ENCODE results near the gene RASIP1. TPM values are rescaled to one million over a fixed set of nuclear protein-coding genes. Genes with fewer than 3 reads are reported as not detected.

RASIP1 gene
- total RNA-seq, 2 experiments from 2014 or later = not detected

GRCh38 chr19:48735031-48735615, 5.3 kb downstream of the RASIP1 start:
- H3K27ac Mint-ChIP-seq = no peak overlapping the region
- POLR2A ChIA-PET = interaction anchor here (0.7 kb wide), 2 partner anchors 61 to 994 kb away, joined by 3 read pairs; no protein-coding TSS in a partner anchor
- ATAC-seq (ENCODE audit: low read depth) (no peak), DNase-seq (no peak)
- H3K36me3 Mint-ChIP-seq = peaks cover 2% of the 10 kb centered on the region
- peaks cover 9% of the 10 kb centered on the region for H3K4me1 Mint-ChIP-seq
- no peaks in the 10 kb centered on the region for H3K9me3 Mint-ChIP-seq
- H3K4me3 Mint-ChIP-seq = no peak overlapping the region
- H3K27me3 Mint-ChIP-seq = peaks cover 8% of the 10 kb centered on the region

GRCh38 chr19:48734625-48735024, 5.8 kb downstream of the RASIP1 start:
- H3K4me1 Mint-ChIP-seq = peaks cover 7% of the 10 kb centered on the region
- DNase-seq (no peak), ATAC-seq (ENCODE audit: low read depth) (no peak)
- peaks cover 4% of the 10 kb centered on the region for H3K27me3 Mint-ChIP-seq
- peaks cover 2% of the 10 kb centered on the region for H3K36me3 Mint-ChIP-seq
- H3K9me3 Mint-ChIP-seq = no peaks in the 10 kb centered on the region
- H3K27ac Mint-ChIP-seq = no peak overlapping the region
- POLR2A ChIA-PET = interaction anchor here (0.7 kb wide), 1 partner anchor 60 kb away, joined by 3 read pairs; no protein-coding TSS in a partner anchor
- no peak overlapping the region for H3K4me3 Mint-ChIP-seq

- Mint-ChIP-seq H3K36me3 (peaks cover 11% of the 10 kb centered on the region), H3K27ac (no peak overlapping the region), H3K4me3 (no peak overlapping the region), H3K27me3 (peaks cover 4% of the 10 kb centered on the region), H3K4me1 (peaks cover 4% of the 10 kb centered on the region), H3K9me3 (peaks cover 6% of the 10 kb centered on the region)
- POLR2A ChIA-PET = interaction anchor here (0.7 kb wide), 1 partner anchor 130 kb away, joined by 3 read pairs; no protein-coding TSS in a partner anchor
- DNase-seq (no peak), ATAC-seq (ENCODE audit: low read depth) (no peak)
Observed at GRCh38 chr19:48731452-48731851, 9.0 kb downstream of the RASIP1 start.

DNA sequence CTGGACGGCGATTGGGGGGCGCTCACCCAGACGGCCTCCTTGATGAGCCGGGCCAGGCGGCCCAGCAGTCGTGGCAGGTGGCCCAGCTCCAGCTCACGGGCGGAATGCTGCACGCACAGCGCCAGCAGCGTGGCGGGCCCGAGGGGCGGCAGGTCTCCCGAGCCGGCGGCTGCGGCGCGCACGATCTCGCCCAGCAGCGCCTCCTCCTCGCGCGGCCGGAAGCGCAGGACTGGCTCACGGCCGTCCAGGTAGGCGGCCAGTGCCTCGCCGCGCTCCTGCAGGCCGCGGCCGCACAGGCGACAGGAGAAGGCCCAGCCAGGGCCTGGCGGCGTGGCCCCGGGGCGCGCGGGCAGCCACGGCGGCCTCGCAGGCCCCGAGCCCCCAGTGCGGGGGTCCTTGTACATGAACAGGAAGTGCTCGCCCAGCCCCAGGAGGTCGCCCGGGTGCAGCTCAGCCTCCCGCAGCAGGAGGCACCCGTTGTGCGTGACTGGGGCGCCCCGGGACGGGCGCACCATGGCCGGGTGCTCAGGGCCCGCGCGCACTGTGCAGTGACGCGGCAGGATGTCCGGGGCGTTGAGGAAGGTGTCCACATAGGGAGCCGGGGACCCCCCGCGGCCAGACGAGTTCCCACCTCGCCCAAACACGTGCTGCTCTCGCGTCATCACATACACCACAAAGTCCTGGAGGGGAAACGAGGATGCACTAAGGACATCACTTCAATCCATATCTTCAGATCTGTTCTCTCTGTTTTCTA, 11.3 kb downstream of the RASIP1 start:
- DNase-seq (no peak), ATAC-seq (ENCODE audit: low read depth) (no peak)
- peaks cover 25% of the 10 kb centered on the region for H3K36me3 Mint-ChIP-seq
- H3K4me3 Mint-ChIP-seq = no peak overlapping the region
- no peak overlapping the region for H3K27ac Mint-ChIP-seq
- peaks cover 16% of the 10 kb centered on the region for H3K9me3 Mint-ChIP-seq
- H3K27me3 Mint-ChIP-seq = peaks cover 2% of the 10 kb centered on the region
- H3K4me1 Mint-ChIP-seq = peaks cover 17% of the 10 kb centered on the region
- POLR2A ChIA-PET = interaction anchor here (1.2 kb wide), 1 partner anchor 13 kb away, joined by 3 read pairs; no protein-coding TSS in a partner anchor

DNA sequence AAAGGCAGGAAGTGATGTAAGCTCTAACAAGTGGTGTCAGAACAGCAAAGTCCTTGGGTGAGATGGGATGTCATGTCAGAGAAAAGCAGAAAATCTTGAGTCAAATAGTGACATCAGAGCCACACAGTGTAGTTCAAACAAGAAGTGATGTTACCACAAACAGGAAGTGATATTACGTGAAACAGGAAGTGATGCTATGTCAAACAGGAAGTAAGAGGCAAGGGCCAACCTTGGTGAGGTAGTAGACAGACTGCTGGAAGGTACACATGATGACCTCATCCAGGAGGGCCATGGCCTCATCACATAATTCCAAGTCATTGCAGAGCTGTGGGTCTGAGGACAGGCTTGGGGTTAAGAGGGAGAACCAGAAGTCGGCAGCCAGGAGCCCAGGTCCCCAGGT, 13.9 kb downstream of the RASIP1 start:
- H3K4me3 Mint-ChIP-seq = peak overlapping the region; percentile 57
- peaks cover 16% of the 10 kb centered on the region for H3K9me3 Mint-ChIP-seq
- peaks cover 19% of the 10 kb centered on the region for H3K4me1 Mint-ChIP-seq
- peak overlapping the region; percentile 94 for H3K27ac Mint-ChIP-seq
- POLR2A ChIA-PET = no interaction called here
- DNase-seq (no peak), ATAC-seq (ENCODE audit: low read depth) (peak; percentile 73)
- no peaks in the 10 kb centered on the region for H3K27me3 Mint-ChIP-seq
- peaks cover 24% of the 10 kb centered on the region for H3K36me3 Mint-ChIP-seq

- H3K27ac Mint-ChIP-seq = peak overlapping the region; percentile 92
- DNase-seq = no peak
- H3K36me3 Mint-ChIP-seq = peaks cover 22% of the 10 kb centered on the region
- H3K9me3 Mint-ChIP-seq = peaks cover 16% of the 10 kb centered on the region
- H3K27me3 Mint-ChIP-seq = no peaks in the 10 kb centered on the region
- peak overlapping the region; percentile 34 for H3K4me3 Mint-ChIP-seq
- H3K4me1 Mint-ChIP-seq = peaks cover 24% of the 10 kb centered on the region
- ATAC-seq (ENCODE audit: low read depth) = peak; percentile 17
- POLR2A ChIA-PET = interaction anchor here (0.6 to 1.4 kb wide), 5 partner anchors 9 to 176 kb away, joined by 3 to 7 read pairs (median 4); partner anchors contain the start of gene PPP1R15A
Observed at GRCh38 chr19:48724796-48725753, 15.3 kb downstream of the RASIP1 start.

- ATAC-seq (ENCODE audit: low read depth) (no peak), DNase-seq (no peak)
- H3K36me3 Mint-ChIP-seq = peaks cover 20% of the 10 kb centered on the region
- peaks cover 24% of the 10 kb centered on the region for H3K4me1 Mint-ChIP-seq
- POLR2A ChIA-PET = no interaction called here
- H3K27me3 Mint-ChIP-seq = no peaks in the 10 kb centered on the region
- no peak overlapping the region for H3K4me3 Mint-ChIP-seq
- peaks cover 12% of the 10 kb centered on the region for H3K9me3 Mint-ChIP-seq
- H3K27ac Mint-ChIP-seq = no peak overlapping the region
Observed at GRCh38 chr19:48722196-48722708, 18.2 kb downstream of the RASIP1 start.

DNA sequence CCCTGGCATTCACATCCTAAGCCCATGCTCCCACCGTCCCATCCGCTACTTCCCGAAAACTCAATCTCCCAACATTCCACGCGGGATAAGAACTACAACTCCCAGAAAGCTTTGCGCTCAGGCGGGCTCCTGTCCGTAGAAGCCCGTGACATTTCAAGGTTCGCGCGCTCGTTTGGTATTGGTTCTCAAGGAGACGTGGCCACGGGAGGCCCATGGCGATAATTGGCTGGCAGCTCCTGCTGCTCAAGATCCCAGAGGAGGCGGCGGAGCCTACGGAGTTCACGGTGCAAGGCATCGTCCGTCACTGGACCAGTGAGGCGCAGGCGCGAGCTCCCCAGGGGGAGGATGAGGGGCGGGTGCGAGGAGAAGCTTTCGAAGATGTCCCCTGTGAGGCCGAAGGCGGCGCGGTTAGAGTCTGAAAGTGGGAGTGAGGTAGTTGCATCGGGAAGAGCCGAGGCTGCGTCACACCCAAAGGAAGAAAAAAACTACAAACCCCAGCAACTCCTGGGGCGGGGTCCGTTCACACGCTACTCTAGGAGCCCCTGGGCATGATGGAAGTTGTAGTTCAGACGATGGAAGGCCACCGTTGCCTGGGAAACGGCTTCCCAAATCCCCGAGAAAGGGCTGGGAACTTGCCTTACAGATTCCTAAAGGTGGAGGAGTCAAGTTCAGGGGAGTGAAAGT, 19.7 kb downstream of the RASIP1 start:
- peaks cover 11% of the 10 kb centered on the region for H3K36me3 Mint-ChIP-seq
- ATAC-seq (ENCODE audit: low read depth) (peak; percentile 97), DNase-seq (peak; percentile 87)
- H3K27me3 Mint-ChIP-seq = peaks cover 1% of the 10 kb centered on the region
- H3K4me1 Mint-ChIP-seq = peaks cover 17% of the 10 kb centered on the region
- H3K9me3 Mint-ChIP-seq = peaks cover 8% of the 10 kb centered on the region
- POLR2A ChIA-PET = interaction anchor here (0.7 to 1.5 kb wide), 5 partner anchors 18 to 101 kb away, joined by 3 to 4 read pairs (median 4); partner anchors contain the start of genes RPL18 and SPHK2
- H3K27ac Mint-ChIP-seq = peak overlapping the region; percentile 94
- H3K4me3 Mint-ChIP-seq = peak overlapping the region; percentile 88

GRCh38 chr19:48720251-48720612, 20.2 kb downstream of the RASIP1 start:
- DNase-seq = no peak
- ATAC-seq (ENCODE audit: low read depth) = peak; percentile 8
- Mint-ChIP-seq H3K27ac (peak overlapping the region; percentile 94), H3K36me3 (peaks cover 6% of the 10 kb centered on the region), H3K27me3 (peaks cover 1% of the 10 kb centered on the region), H3K4me3 (peak overlapping the region; percentile 88), H3K9me3 (peaks cover 5% of the 10 kb centered on the region), H3K4me1 (peaks cover 12% of the 10 kb centered on the region)
- POLR2A ChIA-PET = interaction anchor here (0.7 to 1.5 kb wide), 4 partner anchors 19 to 101 kb away, joined by 4 read pairs; partner anchors contain the start of genes RPL18 and SPHK2

DNA sequence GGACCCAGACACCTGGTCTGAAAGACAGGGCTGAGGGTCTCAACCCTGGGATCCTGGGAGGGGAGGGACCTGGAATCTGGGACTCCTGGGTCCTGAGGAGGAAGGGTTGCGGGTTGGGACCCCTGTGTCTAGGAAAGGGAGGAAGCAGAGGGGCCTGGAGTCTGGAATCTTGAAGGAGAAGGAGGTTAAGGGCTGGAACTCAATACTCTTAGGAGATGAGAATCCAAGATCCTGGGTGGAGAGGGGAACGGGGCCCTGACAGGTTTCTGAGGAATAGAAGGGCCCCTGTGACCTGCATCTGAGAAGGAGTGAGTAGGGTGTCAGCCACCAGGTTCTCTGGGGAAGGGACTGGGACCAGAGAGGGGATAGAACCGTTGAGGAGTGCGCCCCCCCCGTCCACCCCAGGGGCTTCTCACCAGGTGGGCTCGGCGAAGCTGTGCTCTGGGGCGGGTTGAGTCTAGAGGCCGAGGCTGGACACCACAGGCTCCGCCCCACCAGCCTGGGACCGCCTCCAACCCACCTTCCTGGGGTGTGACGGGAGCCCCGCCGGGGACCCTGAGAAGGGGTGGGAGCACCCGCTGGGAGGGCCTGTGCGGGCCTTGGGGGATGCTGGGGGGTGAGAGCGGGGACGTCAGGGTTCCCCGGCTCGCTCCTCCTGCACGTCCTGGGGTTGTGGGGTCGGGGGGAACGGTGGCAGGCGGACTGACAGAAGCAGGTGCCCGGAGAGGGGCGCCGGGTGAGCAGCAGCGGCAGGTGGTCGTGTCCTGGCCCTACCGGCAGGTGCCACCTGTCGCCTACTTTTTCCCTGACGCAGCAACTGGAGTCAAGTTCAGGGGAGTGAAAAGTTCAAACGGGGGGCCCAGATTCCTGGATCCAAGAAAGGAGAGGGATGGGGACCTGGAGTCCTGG, 20.9 kb downstream of the RASIP1 start, which contains the start of gene MAMSTR:
Gene MAMSTR (minus strand): TSS at position 463 of the 909 bp plus-strand sequence. CDS start 694 bp downstream, outside the sequence.
- Mint-ChIP-seq H3K9me3 (no peaks in the 10 kb centered on the region), H3K27me3 (peaks cover 1% of the 10 kb centered on the region), H3K4me1 (peaks cover 11% of the 10 kb centered on the region), H3K36me3 (no peaks in the 10 kb centered on the region), H3K27ac (peak within 1 kb of the TSS; percentile 94), H3K4me3 (peak within 1 kb of the TSS; percentile 88)
- DNase-seq = no peak
- POLR2A ChIA-PET = no interaction called here
- ATAC-seq (ENCODE audit: low read depth) = no peak

DNA sequence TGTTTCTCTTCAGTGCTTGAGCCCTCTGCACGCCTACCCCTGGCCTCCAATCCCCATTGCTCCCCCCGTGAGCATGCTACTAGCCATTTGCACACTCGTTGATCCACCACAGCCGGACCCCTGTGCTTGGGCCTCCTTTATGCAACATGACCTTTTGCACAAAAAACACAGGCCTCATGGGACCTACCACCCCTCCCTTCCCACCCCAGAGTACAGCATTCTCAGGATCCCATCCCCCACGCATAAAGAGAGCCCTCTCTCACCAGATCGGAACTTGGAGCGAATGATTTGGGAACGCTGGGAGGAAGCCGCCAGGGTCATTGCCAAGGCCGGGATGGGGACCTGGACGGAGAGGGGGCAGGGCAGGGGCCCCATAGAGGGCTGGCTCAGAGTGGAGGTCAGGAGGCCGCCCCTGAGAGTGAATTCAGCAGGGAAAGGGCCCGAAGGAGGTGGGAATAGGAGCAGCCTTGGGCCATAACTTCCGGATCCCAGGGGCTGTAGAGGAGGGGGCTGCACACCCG, 21.6 kb downstream of the RASIP1 start:
- Mint-ChIP-seq H3K4me3 (no peak overlapping the region), H3K27me3 (peaks cover 1% of the 10 kb centered on the region), H3K36me3 (no peaks in the 10 kb centered on the region), H3K9me3 (no peaks in the 10 kb centered on the region), H3K27ac (no peak overlapping the region), H3K4me1 (peaks cover 12% of the 10 kb centered on the region)
- DNase-seq (no peak), ATAC-seq (ENCODE audit: low read depth) (no peak)
- POLR2A ChIA-PET = no interaction called here
